Right kidney (tissue), 1 donor: ENCODE results near the gene PLEKHM1.

Source experiments
- DNase-seq: peaks from one replicate; pipeline ENCODE4 v3.0.0-alpha.2; 2016

PLEKHM1 gene

GRCh38 chr17:45398800-45399199 lies 91.7 kb downstream of the PLEKHM1 start:
- DNase-seq = no peak

- DNase-seq = no peak
Observed at GRCh38 chr17:45397796-45398195, 92.7 kb downstream of the PLEKHM1 start.

- no peak for DNase-seq
Observed at GRCh38 chr17:45396496-45397205, 93.9 kb downstream of the PLEKHM1 start.

GRCh38 chr17:45395569-45396415 lies 94.7 kb downstream of the PLEKHM1 start:
- DNase-seq = no peak

- DNase-seq = peak; percentile 91
Observed at GRCh38 chr17:45394913-45395568, 95.5 kb downstream of the PLEKHM1 start.

GRCh38 chr17:45394564-45394912 lies 96.0 kb downstream of the PLEKHM1 start:
- no peak for DNase-seq

- DNase-seq = no peak
Observed at GRCh38 chr17:45394091-45394490, 96.4 kb downstream of the PLEKHM1 start.

GRCh38 chr17:45393411-45393810 lies 97.1 kb downstream of the PLEKHM1 start:
- DNase-seq = no peak

- no peak for DNase-seq
Observed at GRCh38 chr17:45391918-45392317, 98.6 kb downstream of the PLEKHM1 start.

- no peak for DNase-seq
Observed at GRCh38 chr17:45391291-45391690, 99.2 kb downstream of the PLEKHM1 start.

GRCh38 chr17:45389354-45389753 lies 101.2 kb downstream of the PLEKHM1 start:
- no peak for DNase-seq

GRCh38 chr17:45388604-45389325 lies 101.8 kb downstream of the PLEKHM1 start:
- DNase-seq = no peak

GRCh38 chr17:45387739-45388138 lies 102.8 kb downstream of the PLEKHM1 start:
- no peak for DNase-seq

- DNase-seq = no peak
Observed at GRCh38 chr17:45386178-45386577, 104.3 kb downstream of the PLEKHM1 start.
